GM12801 (cell line): Measurements from ENCODE around the gene CRB3.

Experiments
- CTCF ChIP-seq: IDR thresholded peaks from one replicate; pipeline ENCODE4 v1.5.1; 2011; ENCODE audit warnings: control low read depth; ENCODE audit not compliant: insufficient read length; ENCODE audit errors: extremely low read depth

The CRB3 gene

GRCh38 chr19:6503407-6504201, 39.5 kb downstream of the CRB3 start:
- TF ChIP-seq CTCF, result no peak

DNA sequence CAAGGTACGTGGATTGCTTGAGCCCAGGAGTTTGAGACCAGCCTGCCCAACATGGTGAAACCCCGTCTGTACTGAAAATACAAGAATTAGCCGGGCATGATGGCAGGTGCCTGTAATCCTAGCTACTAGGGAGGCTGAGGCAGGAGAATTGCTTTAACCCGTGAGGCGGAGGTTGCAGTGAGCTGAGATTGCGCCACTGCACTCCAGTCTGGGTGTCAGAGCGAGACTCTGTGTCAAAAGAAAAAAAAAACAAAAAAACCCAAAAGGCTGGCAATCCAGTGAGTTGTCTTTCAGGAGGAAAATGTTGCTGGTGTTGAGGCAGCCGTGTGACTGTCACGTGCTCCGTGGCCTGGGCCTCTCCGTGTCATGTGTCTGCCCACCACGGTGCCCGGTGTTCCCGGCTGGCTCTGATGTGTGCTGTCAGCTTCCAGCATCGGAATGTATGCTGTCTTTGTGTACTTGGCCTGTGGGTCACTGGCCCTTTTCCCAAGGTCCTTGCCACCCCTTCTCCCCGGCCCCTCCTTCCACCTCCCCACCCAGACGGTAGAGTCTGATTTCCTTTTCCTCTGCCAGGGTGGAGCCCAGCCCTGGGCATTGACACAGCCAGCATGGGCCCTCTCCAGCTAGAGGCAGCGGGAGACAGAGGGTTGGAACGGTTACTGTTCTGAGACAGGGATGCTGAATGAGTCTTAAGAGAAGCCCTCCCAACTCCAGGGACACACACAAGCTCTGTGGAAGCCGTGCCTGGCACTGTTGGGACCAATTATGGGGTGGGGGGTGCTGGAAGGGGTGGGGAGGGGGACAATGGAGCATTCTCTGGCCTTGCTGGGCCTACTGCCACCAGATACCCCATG, 45.3 kb downstream of the CRB3 start:
- TF ChIP-seq CTCF, result no peak

DNA sequence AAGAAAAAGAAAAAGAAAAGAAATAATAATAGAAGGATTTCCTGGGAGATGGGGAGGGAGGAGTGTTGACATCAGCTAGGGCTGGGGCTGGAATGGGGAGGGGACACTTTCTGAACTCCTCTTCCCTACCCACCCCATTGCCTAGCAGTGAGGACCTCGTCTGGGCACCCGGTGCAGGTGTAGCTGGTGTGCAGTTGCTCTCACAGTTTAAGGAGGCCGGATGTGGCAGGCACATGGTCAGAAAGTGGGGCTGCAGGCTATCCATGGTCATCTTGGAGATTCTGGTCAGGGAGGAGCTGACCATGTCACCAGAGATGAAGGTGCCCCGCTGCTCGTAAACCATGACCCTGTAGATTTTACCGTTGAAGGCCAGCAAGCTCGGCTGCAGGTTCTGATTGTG, 46.5 kb downstream of the CRB3 start:
- no peak for TF ChIP-seq CTCF

DNA sequence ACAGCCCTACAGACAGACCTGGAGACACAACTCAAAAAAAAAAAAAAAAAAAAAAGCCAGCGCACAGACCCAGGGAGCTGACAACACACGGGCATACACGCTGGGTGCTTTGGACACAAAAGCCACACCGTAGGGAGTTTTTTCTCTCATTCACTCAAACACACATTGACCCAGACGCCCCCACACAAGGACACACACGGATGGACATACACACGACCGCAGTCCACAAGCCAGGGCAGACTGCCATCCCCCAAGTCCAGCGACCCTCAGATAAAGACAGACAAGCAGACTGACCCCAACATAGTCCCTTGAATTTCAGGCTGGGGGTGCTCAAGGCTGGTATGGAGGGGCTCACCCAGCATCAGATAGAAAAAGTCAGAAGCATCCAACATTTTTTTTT, 50.0 kb downstream of the CRB3 start:
- TF ChIP-seq CTCF, result no peak

DNA sequence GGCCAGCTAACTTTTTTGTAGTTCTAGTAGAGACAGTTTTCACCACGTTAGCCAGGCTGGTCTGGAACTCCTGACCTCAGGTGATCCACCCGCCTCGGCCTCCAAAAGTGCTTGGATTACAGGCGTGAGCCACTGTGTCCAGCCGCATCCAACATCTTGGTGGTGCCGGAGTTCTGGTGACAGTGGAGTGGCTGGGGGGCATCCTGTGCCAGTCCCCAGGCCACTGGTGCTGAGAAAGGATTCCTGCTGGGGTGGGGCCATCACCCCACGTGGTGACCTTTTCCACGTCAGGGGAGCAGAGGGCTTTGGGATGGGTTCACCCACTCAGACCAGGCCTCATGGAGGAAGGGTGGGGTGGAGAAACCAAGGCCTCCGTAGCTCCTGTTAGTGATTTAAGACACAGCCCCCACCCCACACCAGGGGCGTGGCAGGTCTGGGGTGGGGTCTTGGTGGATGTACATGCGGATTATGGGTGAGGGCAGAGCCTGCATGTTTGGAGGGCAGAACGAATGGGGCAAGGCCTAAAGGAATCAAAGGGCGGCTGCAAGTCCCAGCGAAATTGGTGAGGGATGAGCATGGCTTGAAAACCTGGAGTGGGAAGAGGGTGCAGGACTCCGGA, 51.0 kb downstream of the CRB3 start:
- TF ChIP-seq CTCF, result no peak

- no peak for TF ChIP-seq CTCF
These were observed 52.1 kb downstream of the CRB3 start for GRCh38 chr19:6516018-6516658.
